HepG2 (cell line): ENCODE measurements around the gene RBM12. TPM values are rescaled to one million over a fixed set of nuclear protein-coding genes. Genes with fewer than 3 reads are reported as not detected.

Experiments
- AKAP8 ChIP-seq: sonication (generic); formaldehyde crosslinking; IDR thresholded peaks from 2 replicates; pipeline ENCODE4 v1.5.1; 2020; ENCODE audit warnings: mild to moderate bottlenecking, missing genetic modification reagents
- CC2D1A ChIP-seq: sonication (generic); formaldehyde crosslinking; IDR thresholded peaks from 2 replicates; pipeline ENCODE4 v1.8.1; 2023; ENCODE audit warnings: mild to moderate bottlenecking, missing genetic modification reagents
- ELF3 ChIP-seq: IDR thresholded peaks from 2 replicates; pipeline ENCODE4 v1.6.1; 2016; ENCODE audit warnings: missing genetic modification reagents, missing compliant biosample characterization
- KDM2A ChIP-seq: sonication (generic); formaldehyde crosslinking; IDR thresholded peaks from 2 replicates; pipeline ENCODE4 v1.4.0; 2020; ENCODE audit warnings: low read depth, missing genetic modification reagents, borderline replicate concordance
- NFE2L2 ChIP-seq: fragments of 150-350 bp; IDR thresholded peaks from 2 replicates; pipeline ENCODE4 v1.6.1; 2014; ENCODE audit warnings: low read length
- NFYC ChIP-seq: IDR thresholded peaks from 2 replicates; pipeline ENCODE4 v1.6.1; 2016; ENCODE audit warnings: missing genetic modification reagents, missing compliant biosample characterization
- PHB2 ChIP-seq: fragments of 450-650 bp; IDR thresholded peaks from 2 replicates; pipeline ENCODE4 v1.6.1; 2018; ENCODE audit not compliant: partially characterized antibody
- PITX1 ChIP-seq: sonication (generic); formaldehyde crosslinking; IDR thresholded peaks from 2 replicates; pipeline ENCODE4 v1.5.1; 2020; ENCODE audit warnings: mild to moderate bottlenecking, missing genetic modification reagents
- PLRG1 ChIP-seq: fragments of 450-650 bp; conservative IDR thresholded peaks from 2 replicates; pipeline ENCODE4 v1.6.1; 2016
- POLR2AphosphoS5 ChIP-seq: IDR thresholded peaks from 2 replicates; pipeline ENCODE4 v1.6.1; 2012; ENCODE audit warnings: low read depth, low read length
- PPARG ChIP-seq: conservative IDR thresholded peaks from 2 replicates; pipeline ENCODE4 v1.6.1; 2016; ENCODE audit warnings: missing biosample characterization, missing genetic modification reagents
- RXRA ChIP-seq: sonication (generic); formaldehyde crosslinking; IDR thresholded peaks from 2 replicates; pipeline ENCODE4 v1.5.1; 2020; ENCODE audit warnings: missing genetic modification reagents
- ZBTB1 ChIP-seq: sonication (generic); formaldehyde crosslinking; IDR thresholded peaks from 2 replicates; pipeline ENCODE4 v1.4.0; 2020; ENCODE audit warnings: missing genetic modification reagents, borderline replicate concordance
- ZBTB7B ChIP-seq: sonication (generic); formaldehyde crosslinking; IDR thresholded peaks from 2 replicates; pipeline ENCODE4 v1.4.0; 2020; ENCODE audit warnings: missing genetic modification reagents
- ZC3H4 ChIP-seq: sonication (generic); formaldehyde crosslinking; IDR thresholded peaks from 2 replicates; pipeline ENCODE4 v1.4.0; 2020; ENCODE audit warnings: missing genetic modification reagents, borderline replicate concordance
- ZKSCAN8 ChIP-seq: IDR thresholded peaks from 2 replicates; pipeline ENCODE4 v1.6.1; 2016; ENCODE audit warnings: borderline replicate concordance, missing genetic modification reagents, missing compliant biosample characterization
- ZNF12 ChIP-seq: sonication (generic); formaldehyde crosslinking; IDR thresholded peaks from 2 replicates; pipeline ENCODE4 v1.5.0; 2020; ENCODE audit warnings: missing genetic modification reagents
- ZNF354B ChIP-seq: sonication (generic); formaldehyde crosslinking; IDR thresholded peaks from 2 replicates; pipeline ENCODE4 v1.8.0; 2022; ENCODE audit warnings: mild to moderate bottlenecking, missing genetic modification reagents
- ZNF44 ChIP-seq: sonication (generic); formaldehyde crosslinking; IDR thresholded peaks from 2 replicates; pipeline ENCODE4 v1.5.1; 2020; ENCODE audit warnings: mild to moderate bottlenecking, missing genetic modification reagents
- ZNF562 ChIP-seq: sonication (generic); formaldehyde crosslinking; IDR thresholded peaks from 2 replicates; pipeline ENCODE4 v1.8.0; 2022; ENCODE audit warnings: missing genetic modification reagents, borderline replicate concordance
- ZNF780A ChIP-seq: sonication (generic); formaldehyde crosslinking; IDR thresholded peaks from 2 replicates; pipeline ENCODE4 v1.8.0; 2022; ENCODE audit warnings: mild to moderate bottlenecking, missing genetic modification reagents, moderate library complexity
- ZSCAN20 ChIP-seq: sonication (generic); formaldehyde crosslinking; IDR thresholded peaks from 2 replicates; pipeline ENCODE4 v1.4.0; 2020; ENCODE audit warnings: missing genetic modification reagents, mild to moderate bottlenecking, borderline replicate concordance
- polyA plus RNA-seq, 8 experiments: library from polyadenylated mRNA; depleted of rRNA in 3 of 8; stranded (reverse) in 7 of 8; unstranded in 1 of 8; fragments of >200 nt; fragmentation: Illumina TruSeq in 4 of 8; extraction: Trizol in 4 of 8; gene quantifications; 2 replicates each; pipeline versions ENCODE4 v1.2.1 to v1.2.3, GENCODE V29; 2011 to 2016; ENCODE audit warnings: low read depth in 4 of 8, missing spikeins in 1 of 8, mixed read lengths in 1 of 8; ENCODE audit not compliant: insufficient read depth in 1 of 8
- total RNA-seq, 5 experiments: library from RNA; depleted of rRNA; stranded (reverse); fragments of >200 nt; fragmentation: Illumina TruSeq; extraction: Trizol; gene quantifications; 2 replicates each; pipeline ENCODE4 v1.2.3, GENCODE V29; 2016; ENCODE audit warnings: low read depth in 1 of 5
- TF ChIP-seq, protein P1 (sequence below): sonication (generic); formaldehyde crosslinking; IDR thresholded peaks from 2 replicates; pipeline ENCODE4 v1.4.0; 2020; ENCODE audit warnings: mild to moderate bottlenecking, missing genetic modification reagents
- TF ChIP-seq, protein P2 (sequence below): sonication (generic); formaldehyde crosslinking; IDR thresholded peaks from 2 replicates; pipeline ENCODE4 v1.4.0; 2020; ENCODE audit warnings: missing genetic modification reagents
- TF ChIP-seq, protein P3 (sequence below): sonication (generic); formaldehyde crosslinking; IDR thresholded peaks from 2 replicates; pipeline ENCODE4 v1.8.1; 2022; ENCODE audit warnings: mild to moderate bottlenecking, missing genetic modification reagents
- TF ChIP-seq, protein P4 (sequence below): sonication (generic); formaldehyde crosslinking; IDR thresholded peaks from 2 replicates; pipeline ENCODE4 v1.4.0; 2020; ENCODE audit warnings: missing genetic modification reagents

Gene RBM12
- total and polyA plus RNA-seq, 2 of the 13 experiments (the other 11 are each of a cell fraction or from before 2014, with no cell fraction given): 97.9 to 104 TPM

DNA sequence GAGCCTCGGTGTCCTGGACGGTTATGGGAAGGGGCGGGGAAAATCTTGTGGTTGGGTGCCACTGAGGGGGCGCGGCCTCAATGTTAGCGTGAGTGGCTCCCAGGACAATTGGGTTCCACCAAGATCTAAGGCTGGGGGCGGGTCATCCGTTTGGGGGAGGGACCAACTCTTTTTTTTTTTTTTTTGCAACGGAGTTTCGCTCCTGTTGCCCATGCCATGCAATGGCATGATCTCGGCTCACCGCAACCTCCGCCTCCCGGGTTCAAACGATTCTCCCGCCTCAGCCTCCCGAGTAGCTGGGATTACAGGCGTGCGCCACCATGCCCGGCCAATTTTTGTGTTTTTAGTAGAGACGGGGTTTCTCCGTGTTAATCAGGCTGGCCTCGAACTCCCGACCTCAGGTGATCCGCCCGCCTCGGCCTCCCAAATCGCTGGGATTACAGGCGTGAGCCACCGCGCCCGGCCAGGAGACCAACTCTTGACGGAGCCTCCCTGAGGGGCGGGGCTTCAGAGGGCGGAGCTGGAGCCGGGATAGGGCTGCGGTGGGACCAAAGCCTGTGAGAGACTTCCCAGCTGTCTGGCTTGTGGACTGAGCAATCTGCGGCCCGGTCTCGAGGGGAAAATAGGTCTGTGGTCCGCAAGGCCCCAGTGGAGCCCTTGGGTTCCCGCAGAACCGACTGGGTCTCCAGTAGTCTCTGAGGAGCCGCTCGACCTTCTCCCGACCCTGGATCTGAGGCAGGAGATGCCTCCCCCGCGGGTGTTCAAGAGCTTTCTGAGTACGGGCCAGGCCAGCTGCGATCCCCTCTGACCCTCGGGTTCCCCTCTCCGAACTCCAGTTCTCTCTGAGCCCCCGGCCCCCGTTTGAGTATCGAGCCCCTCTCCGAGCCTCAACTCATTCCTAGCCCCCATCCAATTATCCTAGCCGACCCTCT lies 48.0 kb downstream of the RBM12 start (continued):
- TF ChIP-seq ZSCAN20 (CRISPR knock-in tag): peak; percentile 60
- peak; percentile 77 for TF ChIP-seq KDM2A (CRISPR knock-in tag)
- peak; percentile 70 for TF ChIP-seq NFYC (CRISPR knock-in tag)
- TF ChIP-seq AKAP8: peak; percentile 85
- TF ChIP-seq ELF3 (CRISPR knock-in tag): peak; percentile 49; the same call in 1 of the 2 replicates
- peak; percentile 69; the same call in 1 of the 2 replicates for TF ChIP-seq ZNF12 (CRISPR knock-in tag)
- TF ChIP-seq RXRA (CRISPR knock-in tag): peak; percentile 78
- TF ChIP-seq, protein P1, sequence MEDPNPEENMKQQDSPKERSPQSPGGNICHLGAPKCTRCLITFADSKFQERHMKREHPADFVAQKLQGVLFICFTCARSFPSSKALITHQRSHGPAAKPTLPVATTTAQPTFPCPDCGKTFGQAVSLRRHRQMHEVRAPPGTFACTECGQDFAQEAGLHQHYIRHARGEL: no peak
- TF ChIP-seq ZKSCAN8: no peak; the same call in 1 of the 2 replicates
- TF ChIP-seq ZC3H4 (CRISPR knock-in tag): no peak; the same call in 1 of the 2 replicates
- TF ChIP-seq, protein P2, sequence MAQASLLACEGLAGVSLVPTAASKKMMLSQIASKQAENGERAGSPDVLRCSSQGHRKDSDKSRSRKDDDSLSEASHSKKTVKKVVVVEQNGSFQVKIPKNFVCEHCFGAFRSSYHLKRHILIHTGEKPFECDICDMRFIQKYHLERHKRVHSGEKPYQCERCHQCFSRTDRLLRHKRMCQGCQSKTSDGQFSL (CRISPR knock-in tag): no peak
- TF ChIP-seq PHB2: no peak
- no peak for TF ChIP-seq NFE2L2
- no peak for TF ChIP-seq CC2D1A
- TF ChIP-seq ZNF562: no peak
- TF ChIP-seq PLRG1: no peak
- TF ChIP-seq, protein P3, sequence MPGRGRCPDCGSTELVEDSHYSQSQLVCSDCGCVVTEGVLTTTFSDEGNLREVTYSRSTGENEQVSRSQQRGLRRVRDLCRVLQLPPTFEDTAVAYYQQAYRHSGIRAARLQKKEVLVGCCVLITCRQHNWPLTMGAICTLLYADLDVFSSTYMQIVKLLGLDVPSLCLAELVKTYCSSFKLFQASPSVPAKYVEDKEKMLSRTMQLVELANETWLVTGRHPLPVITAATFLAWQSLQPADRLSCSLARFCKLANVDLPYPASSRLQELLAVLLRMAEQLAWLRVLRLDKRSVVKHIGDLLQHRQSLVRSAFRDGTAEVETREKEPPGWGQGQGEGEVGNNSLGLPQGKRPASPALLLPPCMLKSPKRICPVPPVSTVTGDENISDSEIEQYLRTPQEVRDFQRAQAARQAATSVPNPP (CRISPR knock-in tag): no peak
- peak; percentile 61 for TF ChIP-seq PPARG (CRISPR knock-in tag)
- peak; percentile 78 for TF ChIP-seq PITX1 (CRISPR knock-in tag)
- TF ChIP-seq, protein P4, sequence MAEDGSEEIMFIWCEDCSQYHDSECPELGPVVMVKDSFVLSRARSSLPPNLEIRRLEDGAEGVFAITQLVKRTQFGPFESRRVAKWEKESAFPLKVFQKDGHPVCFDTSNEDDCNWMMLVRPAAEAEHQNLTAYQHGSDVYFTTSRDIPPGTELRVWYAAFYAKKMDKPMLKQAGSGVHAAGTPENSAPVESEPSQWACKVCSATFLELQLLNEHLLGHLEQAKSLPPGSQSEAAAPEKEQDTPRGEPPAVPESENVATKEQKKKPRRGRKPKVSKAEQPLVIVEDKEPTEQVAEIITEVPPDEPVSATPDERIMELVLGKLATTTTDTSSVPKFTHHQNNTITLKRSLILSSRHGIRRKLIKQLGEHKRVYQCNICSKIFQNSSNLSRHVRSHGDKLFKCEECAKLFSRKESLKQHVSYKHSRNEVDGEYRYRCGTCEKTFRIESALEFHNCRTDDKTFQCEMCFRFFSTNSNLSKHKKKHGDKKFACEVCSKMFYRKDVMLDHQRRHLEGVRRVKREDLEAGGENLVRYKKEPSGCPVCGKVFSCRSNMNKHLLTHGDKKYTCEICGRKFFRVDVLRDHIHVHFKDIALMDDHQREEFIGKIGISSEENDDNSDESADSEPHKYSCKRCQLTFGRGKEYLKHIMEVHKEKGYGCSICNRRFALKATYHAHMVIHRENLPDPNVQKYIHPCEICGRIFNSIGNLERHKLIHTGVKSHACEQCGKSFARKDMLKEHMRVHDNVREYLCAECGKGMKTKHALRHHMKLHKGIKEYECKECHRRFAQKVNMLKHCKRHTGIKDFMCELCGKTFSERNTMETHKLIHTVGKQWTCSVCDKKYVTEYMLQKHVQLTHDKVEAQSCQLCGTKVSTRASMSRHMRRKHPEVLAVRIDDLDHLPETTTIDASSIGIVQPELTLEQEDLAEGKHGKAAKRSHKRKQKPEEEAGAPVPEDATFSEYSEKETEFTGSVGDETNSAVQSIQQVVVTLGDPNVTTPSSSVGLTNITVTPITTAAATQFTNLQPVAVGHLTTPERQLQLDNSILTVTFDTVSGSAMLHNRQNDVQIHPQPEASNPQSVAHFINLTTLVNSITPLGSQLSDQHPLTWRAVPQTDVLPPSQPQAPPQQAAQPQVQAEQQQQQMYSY (CRISPR knock-in tag): peak; percentile 68; the same call in 1 of the 2 replicates
- peak; percentile 96 for TF ChIP-seq POLR2AphosphoS5
- 0 out of 2 replicates have a peak, but pooled peaks have one; percentile 65 for TF ChIP-seq ZNF354B (CRISPR knock-in tag)
- peak; percentile 56; the same call in 1 of the 2 replicates for TF ChIP-seq ZNF44
- TF ChIP-seq ZBTB1 (CRISPR knock-in tag): no peak
- TF ChIP-seq ZNF780A: no peak
- TF ChIP-seq ZBTB7B (CRISPR knock-in tag): peak; percentile 45; the same call in 1 of the 2 replicates
